HK-2 (cell line): ENCODE data around the gene DNASE1L1.

ENCODE experiments used
- DNase-seq: peaks from one replicate; pipeline ENCODE4 v3.0.0-alpha.2; 2018; ENCODE audit not compliant: unreplicated experiment

Gene DNASE1L1

GRCh38 chrX:154436374-154436982 lies 27.4 kb upstream of the DNASE1L1 start:
- DNase-seq = no peak

- no peak for DNase-seq
These were observed 26.2 kb upstream of the DNASE1L1 start for GRCh38 chrX:154435171-154435733.

GRCh38 chrX:154434394-154435168 lies 25.5 kb upstream of the DNASE1L1 start:
- DNase-seq = no peak

GRCh38 chrX:154433605-154434004 lies 24.6 kb upstream of the DNASE1L1 start:
- no peak for DNase-seq

- DNase-seq = no peak
These were observed 23.2 kb upstream of the DNASE1L1 start for GRCh38 chrX:154432210-154432609.

- no peak for DNase-seq
These were observed 22.3 kb upstream of the DNASE1L1 start for GRCh38 chrX:154431341-154431740.

GRCh38 chrX:154430916-154431315 lies 21.9 kb upstream of the DNASE1L1 start:
- DNase-seq = no peak

- no peak for DNase-seq
These were observed 21.4 kb upstream of the DNASE1L1 start for GRCh38 chrX:154430479-154430878.

- DNase-seq = no peak
These were observed 20.7 kb upstream of the DNASE1L1 start for GRCh38 chrX:154429711-154430110.

GRCh38 chrX:154428176-154429171 lies 19.4 kb upstream of the DNASE1L1 start, which contains the start of gene ATP6AP1:
Gene ATP6AP1 (plus strand): TSS chrX:154428677. CDS start chrX:154428693, 16 bp downstream.
- DNase-seq = peak; percentile 94

- DNase-seq = no peak
These were observed 18.1 kb upstream of the DNASE1L1 start for GRCh38 chrX:154426916-154427770.

GRCh38 chrX:154420402-154420756 lies 11.3 kb upstream of the DNASE1L1 start:
- no peak for DNase-seq

GRCh38 chrX:154419688-154420401 lies 10.8 kb upstream of the DNASE1L1 start:
- DNase-seq = no peak

- no peak for DNase-seq
These were observed 10.1 kb upstream of the DNASE1L1 start for GRCh38 chrX:154419189-154419588.

- no peak for DNase-seq
These were observed 8.1 kb upstream of the DNASE1L1 start for GRCh38 chrX:154417157-154417556.

- DNase-seq = no peak
These were observed 4.1 kb upstream of the DNASE1L1 start for GRCh38 chrX:154413142-154413541.

GRCh38 chrX:154412468-154412867 lies 3.4 kb upstream of the DNASE1L1 start:
- no peak for DNase-seq

GRCh38 chrX:154411981-154412340 lies 2.9 kb upstream of the DNASE1L1 start:
- DNase-seq = no peak

GRCh38 chrX:154408659-154409221 lies 314 bp downstream of the DNASE1L1 start:
- no peak for DNase-seq

- no peak for DNase-seq
These were observed 4.3 kb downstream of the DNASE1L1 start for GRCh38 chrX:154404625-154405192.
